GF-D8 (cell line): Measurements from ENCODE around the gene SP3.

ENCODE experiments used
- DNase-seq: peaks from one replicate; lab custom pipeline; 2025; lab: John Stamatoyannopoulos, UW

Gene SP3

GRCh38 chr2:173942861-173943523, 22.2 kb downstream of the SP3 start:
- DNase-seq: no peak

- no peak for DNase-seq
Measured at GRCh38 chr2:173941567-173941966, 23.6 kb downstream of the SP3 start.

GRCh38 chr2:173940208-173941020, 24.8 kb downstream of the SP3 start:
- DNase-seq: no peak

- no peak for DNase-seq
Measured at GRCh38 chr2:173938700-173939384, 26.3 kb downstream of the SP3 start.

GRCh38 chr2:173935305-173935704, 29.9 kb downstream of the SP3 start:
- DNase-seq: no peak

GRCh38 chr2:173934895-173935294, 30.3 kb downstream of the SP3 start:
- DNase-seq: no peak

- DNase-seq: no peak
Measured at GRCh38 chr2:173931751-173932150, 33.4 kb downstream of the SP3 start.

GRCh38 chr2:173929441-173929840, 35.7 kb downstream of the SP3 start:
- DNase-seq: no peak

GRCh38 chr2:173926875-173927274, 38.3 kb downstream of the SP3 start:
- no peak for DNase-seq

GRCh38 chr2:173924285-173924684, 40.9 kb downstream of the SP3 start:
- no peak for DNase-seq

- DNase-seq: no peak
Measured at GRCh38 chr2:173922760-173923159, 42.4 kb downstream of the SP3 start.

- no peak for DNase-seq
Measured at GRCh38 chr2:173922068-173922467, 43.1 kb downstream of the SP3 start.

GRCh38 chr2:173914055-173914927, 50.9 kb downstream of the SP3 start:
- no peak for DNase-seq

- no peak for DNase-seq
Measured at GRCh38 chr2:173909846-173910245, 55.3 kb downstream of the SP3 start.

- DNase-seq: no peak
Measured at GRCh38 chr2:173906626-173907025, 58.5 kb downstream of the SP3 start.

- DNase-seq: no peak
Measured at GRCh38 chr2:173903601-173904394, 61.4 kb downstream of the SP3 start.

- no peak for DNase-seq
Measured at GRCh38 chr2:173898996-173899395, 66.2 kb downstream of the SP3 start.

GRCh38 chr2:173898178-173898668, 67.0 kb downstream of the SP3 start:
- peak; percentile 62 for DNase-seq

- DNase-seq: no peak
Measured at GRCh38 chr2:173896755-173897154, 68.4 kb downstream of the SP3 start.

GRCh38 chr2:173892341-173892740, 72.8 kb downstream of the SP3 start:
- DNase-seq: no peak
